GM19463 (cell line): ENCODE measurements around the gene ABHD12.
"Not testable (repeated sequence)": the region's sequence is repeated elsewhere in the genome, so short reads cannot be mapped to it uniquely, and the experiment has no call there.

ENCODE experiments used
- ATAC-seq: cut with Tn5 transposase; IDR thresholded peaks from one replicate; pipeline ENCODE4 v1.9.1; 2021; ENCODE audit warnings: mild to moderate bottlenecking, moderate library complexity; ENCODE audit not compliant: unreplicated experiment

ABHD12 gene

GRCh38 chr20:25355011-25355595, 35.5 kb downstream of the ABHD12 start:
- no peak for ATAC-seq

- no peak for ATAC-seq
Measured at GRCh38 chr20:25353747-25354705, 36.6 kb downstream of the ABHD12 start.

GRCh38 chr20:25353353-25353746, 37.3 kb downstream of the ABHD12 start:
- no peak for ATAC-seq

GRCh38 chr20:25352746-25353145, 37.9 kb downstream of the ABHD12 start:
- ATAC-seq: no peak

GRCh38 chr20:25351024-25351360, 39.6 kb downstream of the ABHD12 start:
- ATAC-seq: no peak

GRCh38 chr20:25346349-25346748, 44.3 kb downstream of the ABHD12 start:
- no peak for ATAC-seq

- ATAC-seq: no peak
Measured at GRCh38 chr20:25345721-25346120, 44.9 kb downstream of the ABHD12 start.

GRCh38 chr20:25344634-25345033, 46.0 kb downstream of the ABHD12 start:
- ATAC-seq: no peak

- ATAC-seq: no peak
Measured at GRCh38 chr20:25341716-25342680, 48.6 kb downstream of the ABHD12 start.

GRCh38 chr20:25340380-25340779, 50.3 kb downstream of the ABHD12 start:
- no peak for ATAC-seq

- ATAC-seq: no peak
Measured at GRCh38 chr20:25339608-25340007, 51.0 kb downstream of the ABHD12 start.

GRCh38 chr20:25338112-25339023, 52.3 kb downstream of the ABHD12 start:
- no peak for ATAC-seq

- no peak for ATAC-seq
Measured at GRCh38 chr20:25336561-25337422, 53.8 kb downstream of the ABHD12 start.

GRCh38 chr20:25334972-25335371, 55.7 kb downstream of the ABHD12 start:
- ATAC-seq: not testable (repeated sequence)

- ATAC-seq: no peak
Measured at GRCh38 chr20:25328954-25329498, 61.6 kb downstream of the ABHD12 start.

- no peak for ATAC-seq
Measured at GRCh38 chr20:25327521-25328235, 63.0 kb downstream of the ABHD12 start.

GRCh38 chr20:25325997-25326396, 64.6 kb downstream of the ABHD12 start:
- no peak for ATAC-seq

GRCh38 chr20:25325073-25325472, 65.6 kb downstream of the ABHD12 start:
- no peak for ATAC-seq
